K562 (cell line): ENCODE results near the gene VTI1B. TPM values are rescaled to one million over a fixed set of nuclear protein-coding genes. Genes with fewer than 3 reads are reported as not detected.
A peak's percentile ranks its signal among the peaks of the same experiment; 100 is the strongest.

ENCODE experiments used
- BRCA1 ChIP-seq, 2 experiments: fragments of 450-650 bp in 1 of 2; sonication (generic) in 1 of 2; formaldehyde crosslinking in 1 of 2; IDR thresholded peaks; 2 replicates each; pipeline versions ENCODE4 v1.5.0 to v1.6.1; 2017 to 2020; ENCODE audit warnings: mild to moderate bottlenecking in 1 of 2, missing genetic modification reagents in 1 of 2
- GATA2 ChIP-seq: sonication (generic); formaldehyde crosslinking; IDR thresholded peaks from 2 replicates; pipeline ENCODE4 v1.4.0; 2020; ENCODE audit warnings: mild to moderate bottlenecking, missing genetic modification reagents
- MGA ChIP-seq: fragments of 450-650 bp; IDR thresholded peaks from 2 replicates; pipeline ENCODE4 v1.6.1; 2016; ENCODE audit warnings: mild to moderate bottlenecking, moderate library complexity
- MTA3 ChIP-seq: fragments of 450-650 bp; formaldehyde crosslinking; IDR thresholded peaks from 2 replicates; pipeline ENCODE4 v1.6.1; 2017; ENCODE audit warnings: mild to moderate bottlenecking, borderline replicate concordance
- PBX2 ChIP-seq, 2 experiments: IDR thresholded peaks in 1 of 2; conservative IDR thresholded peaks in 1 of 2; 2 replicates each; pipeline ENCODE4 v1.6.1; 2016; ENCODE audit warnings: low read depth in 2 of 2, mild to moderate bottlenecking in 1 of 2, missing compliant biosample characterization in 1 of 2, missing genetic modification characterization in 1 of 2, moderate library complexity in 1 of 2
- PRPF4 ChIP-seq: fragments of 200-400 bp; formaldehyde crosslinking; IDR thresholded peaks from one replicate; pipeline ENCODE4 v1.6.1; 2017; ENCODE audit warnings: low read length, low read depth, mild to moderate bottlenecking; ENCODE audit not compliant: insufficient read depth, poor library complexity, severe bottlenecking
- RB1 ChIP-seq: fragments of 450-650 bp; IDR thresholded peaks from 2 replicates; pipeline ENCODE4 v1.6.1; 2017; ENCODE audit warnings: low read depth, mild to moderate bottlenecking
- SNRNP70 ChIP-seq: fragments of 200-400 bp; formaldehyde crosslinking; optimal IDR thresholded peaks from 2 replicates; pipeline ENCODE3; 2017; ENCODE audit warnings: low read depth, low read length
- ZFPM2 ChIP-seq: fragments of 250-450 bp; sonication (Bioruptor Pico); IDR thresholded peaks from 2 replicates; pipeline ENCODE4 v1.5.1; 2022; ENCODE audit warnings: mild to moderate bottlenecking
- ZNF121 ChIP-seq: sonication (generic); formaldehyde crosslinking; conservative IDR thresholded peaks from 2 replicates; pipeline ENCODE4 v1.8.0; 2022; ENCODE audit warnings: missing genetic modification reagents
- polyA plus RNA-seq, 8 experiments: library from polyadenylated mRNA; depleted of rRNA in 4 of 8; stranded (reverse) in 5 of 8; unstranded in 3 of 8; fragments of >200 nt; fragmentation: Nextera tagmentation in 2 of 8; fragmentation: Illumina TruSeq in 1 of 8; extraction: Ambion mirVana in 2 of 8; extraction: Trizol in 1 of 8; gene quantifications; 2 replicates each; pipeline versions ENCODE4 v1.2.1 to v1.2.3, GENCODE V29; 2011 to 2014; ENCODE audit warnings: inconsistent platforms in 1 of 8, missing spikeins in 1 of 8
- total RNA-seq, 7 experiments: library from RNA; depleted of rRNA in 6 of 7; stranded (reverse); fragments of >200 nt in 6 of 7; fragmentation: Illumina TruSeq in 2 of 7; extraction: Trizol in 2 of 7; gene quantifications; 2 replicates each; pipeline versions ENCODE4 v1.2.1 to v1.2.3, GENCODE V29; 2011 to 2021; ENCODE audit warnings: low replicate concordance in 1 of 7

Gene VTI1B
- total and polyA plus RNA-seq, 9 of the 15 experiments (the other 6 are each of a cell fraction or from before 2014, with no cell fraction given), result 7.8 to 69.8 (median 50.1) TPM

GRCh38 chr14:67636361-67636919 lies 38.0 kb downstream of the VTI1B start (continued):
- TF ChIP-seq MGA (no peak; the same call in 1 of the 2 replicates), BRCA1 (IDR thresholded peaks at IDR 0.05) (no peak), BRCA1 (CRISPR knock-in tag; IDR thresholded peaks at IDR 0.05) (no peak), PRPF4 (no peak), RB1 (no peak), SNRNP70 (no peak), PBX2 (CRISPR knock-in tag; IDR thresholded peaks at IDR 0.05; ENCODE audit: low read depth) (no peak), PBX2 (tag; conservative IDR thresholded peaks at IDR 0.05; ENCODE audit: low read depth) (0 out of 2 replicates have a peak, but pooled peaks have one; percentile 23), GATA2 (CRISPR knock-in tag) (peak; percentile 77; the same call in 1 of the 2 replicates), MTA3 (peak; percentile 80; the same call in 1 of the 2 replicates), ZNF121 (CRISPR knock-in tag) (no peak), ZFPM2 (no peak)
